Neural cell (in vitro differentiated cells): ENCODE measurements around the gene CPAMD8. TPM values are rescaled to one million over a fixed set of nuclear protein-coding genes. Genes with fewer than 3 reads are reported as not detected.

Experiments used
- H2AFZ ChIP-seq: fragments of 200-600, 300-800 bp; sonication (generic), shearing (Covaris generic); 2 replicates; pipeline ENCODE4 v1.6.0; 2014; ENCODE audit warnings: low read depth, mild to moderate bottlenecking, antibody characterized with exemption, low read length, moderate library complexity
- H3F3A ChIP-seq: fragments of 200-600 bp; shearing (Covaris generic); 2 replicates; pipeline ENCODE4 v1.6.1; 2016; ENCODE audit warnings: mild to moderate bottlenecking, moderate library complexity, mixed read lengths, antibody characterized with exemption, low read length; ENCODE audit not compliant: insufficient read depth, poor library complexity, severe bottlenecking
- H3K27ac ChIP-seq: fragments of 200-600, 300-800 bp; sonication (generic), shearing (Covaris generic); 2 replicates; pipeline ENCODE4 v1.5.1; 2014; ENCODE audit warnings: mild to moderate bottlenecking, low read length, moderate library complexity
- H3K27me3 ChIP-seq: fragments of 300-800, 200-600 bp; sonication (generic), shearing (Covaris generic); 2 replicates; pipeline ENCODE4 v1.6.0; 2014; ENCODE audit warnings: mild to moderate bottlenecking, low read depth, low read length, moderate library complexity; ENCODE audit not compliant: insufficient read depth
- H3K36me3 ChIP-seq: fragments of 300-800, 200-600 bp; sonication (generic), shearing (Covaris generic); 2 replicates; pipeline ENCODE4 v1.5.1; 2014; ENCODE audit warnings: mild to moderate bottlenecking, antibody characterized with exemption, low read length, moderate library complexity; ENCODE audit not compliant: insufficient read depth
- H3K4me2 ChIP-seq: fragments of 300-800, 200-600 bp; sonication (generic), shearing (Covaris generic); 2 replicates; pipeline ENCODE4 v1.6.0; 2014; ENCODE audit warnings: mild to moderate bottlenecking, low read length
- H3K4me3 ChIP-seq: fragments of 300-800, 200-600 bp; sonication (generic), shearing (Covaris generic); 2 replicates; pipeline ENCODE4 v1.5.1; 2014; ENCODE audit warnings: mild to moderate bottlenecking, low read length, moderate library complexity
- H3K79me2 ChIP-seq: fragments of 200-600 bp; shearing (Covaris generic); replicated peaks from 2 replicates; pipeline ENCODE4 v1.6.0; 2014; ENCODE audit warnings: mild to moderate bottlenecking, low read length, moderate library complexity; ENCODE audit not compliant: insufficient read depth
- H3K9ac ChIP-seq: fragments of 300-800, 200-600 bp; sonication (generic), shearing (Covaris generic); 2 replicates; pipeline ENCODE4 v1.6.1; 2016; ENCODE audit warnings: mild to moderate bottlenecking, low read length, mixed read lengths
- H3K9me2 ChIP-seq: fragments of 200-600 bp; shearing (Covaris generic); 2 replicates; pipeline ENCODE4 v1.6.1; 2016; ENCODE audit warnings: mild to moderate bottlenecking, low read length, mixed read lengths; ENCODE audit not compliant: insufficient read depth
- H3K9me3 ChIP-seq: fragments of 200-600, 300-800 bp; sonication (generic), shearing (Covaris generic); 2 replicates; pipeline ENCODE4 v1.6.1; 2016; ENCODE audit warnings: mild to moderate bottlenecking, mixed run types, low read length, moderate library complexity, mixed read lengths
- H4K20me1 ChIP-seq: fragments of 200-600 bp; shearing (Covaris generic); 2 replicates; pipeline ENCODE4 v1.6.1; 2016; ENCODE audit warnings: mild to moderate bottlenecking, mixed run types; ENCODE audit not compliant: insufficient read depth
- EP300 ChIP-seq: fragments of 450-650 bp; conservative IDR thresholded peaks from 2 replicates; pipeline ENCODE4 v1.6.1; 2014; ENCODE audit warnings: antibody characterized with exemption, mild to moderate bottlenecking, moderate library complexity; ENCODE audit not compliant: poor library complexity, severe bottlenecking
- EZH2 ChIP-seq: fragments of 200-600, 300-800 bp; shearing (Covaris generic), sonication (generic); IDR thresholded peaks from 2 replicates; pipeline ENCODE4 v1.6.1; 2014; ENCODE audit warnings: antibody characterized with exemption, low read length, borderline replicate concordance, mild to moderate bottlenecking; ENCODE audit not compliant: insufficient read depth, poor library complexity, severe bottlenecking
- MXI1 ChIP-seq: fragments of 450-650 bp; conservative IDR thresholded peaks from 2 replicates; pipeline ENCODE4 v1.6.1; 2014; ENCODE audit warnings: antibody characterized with exemption, mild to moderate bottlenecking; ENCODE audit not compliant: poor library complexity, severe bottlenecking
- POLR2AphosphoS5 ChIP-seq: IDR thresholded peaks from 2 replicates; pipeline ENCODE4 v1.6.1; 2012
- RAD21 ChIP-seq: fragments of 450-650 bp; conservative IDR thresholded peaks from 2 replicates; pipeline ENCODE4 v1.6.1; 2014; ENCODE audit warnings: antibody characterized with exemption, mild to moderate bottlenecking, moderate library complexity
- SMC3 ChIP-seq: fragments of 450-650 bp; conservative IDR thresholded peaks from 2 replicates; pipeline ENCODE4 v1.6.1; 2014; ENCODE audit warnings: antibody characterized with exemption, mild to moderate bottlenecking, moderate library complexity; ENCODE audit not compliant: poor library complexity
- TAF1 ChIP-seq: IDR thresholded peaks from 2 replicates; pipeline ENCODE4 v1.6.1; 2012; ENCODE audit warnings: low read depth
- polyA plus RNA-seq: library from polyadenylated mRNA; depleted of rRNA; stranded (reverse); fragments of >200 nt; gene quantifications from 2 replicates; pipeline ENCODE4 v1.2.3, GENCODE V29; 2014
- TF ChIP-seq, protein P1 (sequence below): fragments of 450-650 bp; IDR thresholded peaks from 2 replicates; pipeline ENCODE4 v1.5.1; 2014; ENCODE audit warnings: antibody characterized with exemption, mild to moderate bottlenecking, moderate library complexity; ENCODE audit not compliant: poor library complexity, severe bottlenecking
- TF ChIP-seq, protein P2 (sequence below): IDR thresholded peaks from 2 replicates; pipeline ENCODE4 v1.6.1; 2012; ENCODE audit warnings: borderline replicate concordance

CPAMD8 gene
- polyA plus RNA-seq, 1 donor from 2014 or later: 1.9 TPM

DNA sequence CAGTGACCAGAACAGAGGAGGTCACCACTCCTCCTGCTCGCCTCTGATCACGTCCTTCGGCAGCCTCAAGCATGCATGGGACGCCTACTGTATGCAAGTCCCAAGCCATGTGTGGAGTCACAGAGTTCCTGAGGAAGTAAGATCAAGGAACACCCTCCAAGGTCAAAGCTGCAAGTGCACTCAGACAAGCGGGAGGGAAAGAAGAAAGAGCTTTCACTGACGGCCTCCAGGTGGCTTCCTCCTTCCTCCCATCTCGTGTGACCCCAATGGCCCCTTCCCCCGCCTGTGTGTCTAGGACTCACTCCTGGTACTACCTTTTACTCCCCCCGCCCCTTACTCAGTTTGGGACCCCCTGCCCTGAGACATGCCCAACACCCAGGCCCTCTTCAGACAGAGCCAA lies 42.6 kb upstream of the CPAMD8 start:
- peaks cover 2% of the 10 kb centered on the region for H3K79me2 ChIP-seq
- H3K9me3 ChIP-seq: no peaks in the 10 kb centered on the region
- TF ChIP-seq SMC3 (no peak), RAD21 (no peak), MXI1 (no peak), TAF1 (no peak), EP300 (no peak), EZH2 (no peak), POLR2AphosphoS5 (no peak)
- TF ChIP-seq, protein P1, sequence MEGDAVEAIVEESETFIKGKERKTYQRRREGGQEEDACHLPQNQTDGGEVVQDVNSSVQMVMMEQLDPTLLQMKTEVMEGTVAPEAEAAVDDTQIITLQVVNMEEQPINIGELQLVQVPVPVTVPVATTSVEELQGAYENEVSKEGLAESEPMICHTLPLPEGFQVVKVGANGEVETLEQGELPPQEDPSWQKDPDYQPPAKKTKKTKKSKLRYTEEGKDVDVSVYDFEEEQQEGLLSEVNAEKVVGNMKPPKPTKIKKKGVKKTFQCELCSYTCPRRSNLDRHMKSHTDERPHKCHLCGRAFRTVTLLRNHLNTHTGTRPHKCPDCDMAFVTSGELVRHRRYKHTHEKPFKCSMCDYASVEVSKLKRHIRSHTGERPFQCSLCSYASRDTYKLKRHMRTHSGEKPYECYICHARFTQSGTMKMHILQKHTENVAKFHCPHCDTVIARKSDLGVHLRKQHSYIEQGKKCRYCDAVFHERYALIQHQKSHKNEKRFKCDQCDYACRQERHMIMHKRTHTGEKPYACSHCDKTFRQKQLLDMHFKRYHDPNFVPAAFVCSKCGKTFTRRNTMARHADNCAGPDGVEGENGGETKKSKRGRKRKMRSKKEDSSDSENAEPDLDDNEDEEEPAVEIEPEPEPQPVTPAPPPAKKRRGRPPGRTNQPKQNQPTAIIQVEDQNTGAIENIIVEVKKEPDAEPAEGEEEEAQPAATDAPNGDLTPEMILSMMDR: no peak
- TF ChIP-seq, protein P2, sequence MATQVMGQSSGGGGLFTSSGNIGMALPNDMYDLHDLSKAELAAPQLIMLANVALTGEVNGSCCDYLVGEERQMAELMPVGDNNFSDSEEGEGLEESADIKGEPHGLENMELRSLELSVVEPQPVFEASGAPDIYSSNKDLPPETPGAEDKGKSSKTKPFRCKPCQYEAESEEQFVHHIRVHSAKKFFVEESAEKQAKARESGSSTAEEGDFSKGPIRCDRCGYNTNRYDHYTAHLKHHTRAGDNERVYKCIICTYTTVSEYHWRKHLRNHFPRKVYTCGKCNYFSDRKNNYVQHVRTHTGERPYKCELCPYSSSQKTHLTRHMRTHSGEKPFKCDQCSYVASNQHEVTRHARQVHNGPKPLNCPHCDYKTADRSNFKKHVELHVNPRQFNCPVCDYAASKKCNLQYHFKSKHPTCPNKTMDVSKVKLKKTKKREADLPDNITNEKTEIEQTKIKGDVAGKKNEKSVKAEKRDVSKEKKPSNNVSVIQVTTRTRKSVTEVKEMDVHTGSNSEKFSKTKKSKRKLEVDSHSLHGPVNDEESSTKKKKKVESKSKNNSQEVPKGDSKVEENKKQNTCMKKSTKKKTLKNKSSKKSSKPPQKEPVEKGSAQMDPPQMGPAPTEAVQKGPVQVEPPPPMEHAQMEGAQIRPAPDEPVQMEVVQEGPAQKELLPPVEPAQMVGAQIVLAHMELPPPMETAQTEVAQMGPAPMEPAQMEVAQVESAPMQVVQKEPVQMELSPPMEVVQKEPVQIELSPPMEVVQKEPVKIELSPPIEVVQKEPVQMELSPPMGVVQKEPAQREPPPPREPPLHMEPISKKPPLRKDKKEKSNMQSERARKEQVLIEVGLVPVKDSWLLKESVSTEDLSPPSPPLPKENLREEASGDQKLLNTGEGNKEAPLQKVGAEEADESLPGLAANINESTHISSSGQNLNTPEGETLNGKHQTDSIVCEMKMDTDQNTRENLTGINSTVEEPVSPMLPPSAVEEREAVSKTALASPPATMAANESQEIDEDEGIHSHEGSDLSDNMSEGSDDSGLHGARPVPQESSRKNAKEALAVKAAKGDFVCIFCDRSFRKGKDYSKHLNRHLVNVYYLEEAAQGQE: no peak
- H3F3A ChIP-seq: no peaks in the 10 kb centered on the region
- no peaks in the 10 kb centered on the region for H4K20me1 ChIP-seq
- H3K27me3 ChIP-seq: no peaks in the 10 kb centered on the region
- no peak overlapping the region for H3K4me2 ChIP-seq
- no peak overlapping the region for H3K4me3 ChIP-seq
- no peak overlapping the region for H3K9ac ChIP-seq
- no peak overlapping the region for H2AFZ ChIP-seq
- no peaks in the 10 kb centered on the region for H3K36me3 ChIP-seq
- H3K27ac ChIP-seq: no peak overlapping the region
- no peaks in the 10 kb centered on the region for H3K9me2 ChIP-seq

DNA sequence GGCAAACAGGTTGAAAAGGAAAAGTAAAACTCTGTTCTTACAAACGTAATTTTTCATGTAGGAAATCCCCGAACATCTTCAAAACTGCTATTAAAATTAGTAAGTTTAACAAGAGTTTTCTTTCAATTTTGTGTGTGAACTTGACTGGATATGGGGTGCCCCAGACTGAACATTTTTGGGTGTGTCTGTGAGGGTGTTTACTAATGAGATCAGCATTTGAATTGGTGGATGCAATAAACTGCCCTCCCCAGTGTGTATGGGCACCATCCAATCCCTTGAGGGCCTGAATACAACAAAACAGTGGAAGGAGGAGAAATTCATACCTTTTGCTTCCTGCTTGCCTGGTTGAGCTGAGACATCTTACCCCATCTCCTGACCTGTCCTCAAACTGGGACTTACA lies 36.8 kb upstream of the CPAMD8 start:
- Histone ChIP-seq H2AFZ (no peak overlapping the region), H3K9me3 (peaks cover 5% of the 10 kb centered on the region), H3K79me2 (no peaks in the 10 kb centered on the region), H3K9ac (no peak overlapping the region), H3F3A (no peaks in the 10 kb centered on the region), H4K20me1 (no peaks in the 10 kb centered on the region), H3K4me2 (no peak overlapping the region), H3K9me2 (no peaks in the 10 kb centered on the region), H3K4me3 (no peak overlapping the region), H3K27ac (no peak overlapping the region), H3K27me3 (no peaks in the 10 kb centered on the region), H3K36me3 (no peaks in the 10 kb centered on the region)
- no peak for TF ChIP-seq EZH2
- TF ChIP-seq RAD21: no peak
- TF ChIP-seq SMC3: no peak
- TF ChIP-seq MXI1: no peak
- TF ChIP-seq, protein P1: no peak
- TF ChIP-seq EP300: no peak
- TF ChIP-seq POLR2AphosphoS5: no peak
- TF ChIP-seq TAF1: no peak
- TF ChIP-seq, protein P2: no peak
